HFF-Myc (cell line): ENCODE measurements around the gene TEX35.

Source experiments
- DNase-seq: peaks from one replicate; pipeline ENCODE4 v3.0.0-alpha.2; 2011; ENCODE audit warnings: low read depth; ENCODE audit errors: extremely low read depth
- H3K4me3 ChIP-seq: replicated peaks from 2 replicates; pipeline ENCODE4 v1.5.1; 2011; ENCODE audit warnings: low read depth, mild to moderate bottlenecking, control low read depth, low read length
- TF ChIP-seq, protein P1 (sequence below): IDR thresholded peaks from 2 replicates; pipeline ENCODE4 v1.5.1; 2012; ENCODE audit warnings: mild to moderate bottlenecking, low read depth, low read length, control low read depth; ENCODE audit errors: missing control alignments

TEX35 gene

DNA sequence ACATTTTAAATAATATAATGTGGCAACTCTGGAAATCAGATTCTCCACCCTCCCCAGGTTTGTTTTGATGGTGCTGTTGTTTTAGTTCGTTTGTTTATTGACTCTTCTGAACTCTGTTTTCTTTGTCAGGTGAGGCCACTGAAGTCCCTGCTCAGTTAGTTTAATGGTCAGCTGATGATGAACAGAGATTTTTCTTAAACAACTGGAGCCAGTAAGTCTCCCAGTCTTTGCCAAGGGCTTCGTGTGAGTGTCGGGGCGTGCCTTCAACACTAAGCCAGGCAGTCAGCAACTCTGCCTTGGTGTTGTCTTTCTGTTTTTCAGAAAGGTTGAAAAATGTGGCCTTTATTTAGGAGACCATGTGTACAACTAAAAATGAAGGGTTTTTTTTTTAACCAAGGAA, 58.9 kb downstream of the TEX35 start:
- no peak for DNase-seq

More for the DNA sequence above, 58.9 kb downstream of the TEX35 start:
- TF ChIP-seq, protein P1, sequence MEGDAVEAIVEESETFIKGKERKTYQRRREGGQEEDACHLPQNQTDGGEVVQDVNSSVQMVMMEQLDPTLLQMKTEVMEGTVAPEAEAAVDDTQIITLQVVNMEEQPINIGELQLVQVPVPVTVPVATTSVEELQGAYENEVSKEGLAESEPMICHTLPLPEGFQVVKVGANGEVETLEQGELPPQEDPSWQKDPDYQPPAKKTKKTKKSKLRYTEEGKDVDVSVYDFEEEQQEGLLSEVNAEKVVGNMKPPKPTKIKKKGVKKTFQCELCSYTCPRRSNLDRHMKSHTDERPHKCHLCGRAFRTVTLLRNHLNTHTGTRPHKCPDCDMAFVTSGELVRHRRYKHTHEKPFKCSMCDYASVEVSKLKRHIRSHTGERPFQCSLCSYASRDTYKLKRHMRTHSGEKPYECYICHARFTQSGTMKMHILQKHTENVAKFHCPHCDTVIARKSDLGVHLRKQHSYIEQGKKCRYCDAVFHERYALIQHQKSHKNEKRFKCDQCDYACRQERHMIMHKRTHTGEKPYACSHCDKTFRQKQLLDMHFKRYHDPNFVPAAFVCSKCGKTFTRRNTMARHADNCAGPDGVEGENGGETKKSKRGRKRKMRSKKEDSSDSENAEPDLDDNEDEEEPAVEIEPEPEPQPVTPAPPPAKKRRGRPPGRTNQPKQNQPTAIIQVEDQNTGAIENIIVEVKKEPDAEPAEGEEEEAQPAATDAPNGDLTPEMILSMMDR = no peak
- H3K4me3 ChIP-seq = no peak overlapping the region
